HepG2 (cell line): ENCODE measurements around the gene PRRC2A. TPM values are rescaled to one million over a fixed set of nuclear protein-coding genes. Genes with fewer than 3 reads are reported as not detected.
A peak's percentile ranks its signal among the peaks of the same experiment; 100 is the strongest.

Experiments used
- ATM ChIP-seq: fragments of 450-650 bp; IDR thresholded peaks from 2 replicates; pipeline ENCODE4 v1.7.1; 2017; ENCODE audit warnings: mild to moderate bottlenecking, borderline replicate concordance
- BCLAF1 ChIP-seq: fragments of 450-650 bp; IDR thresholded peaks from 2 replicates; pipeline ENCODE4 v1.6.1; 2017; ENCODE audit warnings: mild to moderate bottlenecking
- BHLHE40 ChIP-seq: IDR thresholded peaks from 2 replicates; pipeline ENCODE4 v1.6.1; 2011; ENCODE audit warnings: low read length, improper control_type of control experiment
- HMGA1 ChIP-seq: sonication (generic); formaldehyde crosslinking; conservative IDR thresholded peaks from 2 replicates; pipeline ENCODE4 v1.4.0; 2020; ENCODE audit warnings: missing genetic modification reagents
- JDP2 ChIP-seq: sonication (generic); formaldehyde crosslinking; IDR thresholded peaks from 2 replicates; pipeline ENCODE4 v1.8.1; 2022; ENCODE audit warnings: missing genetic modification reagents, borderline replicate concordance
- REXO4 ChIP-seq: sonication (generic); formaldehyde crosslinking; IDR thresholded peaks from 2 replicates; pipeline ENCODE4 v1.8.0; 2022; ENCODE audit warnings: missing genetic modification reagents, mild to moderate bottlenecking, borderline replicate concordance
- SNAPC2 ChIP-seq: sonication (generic); formaldehyde crosslinking; IDR thresholded peaks from 2 replicates; pipeline ENCODE4 v1.8.1; 2022; ENCODE audit warnings: mild to moderate bottlenecking, missing genetic modification reagents
- SP5 ChIP-seq: IDR thresholded peaks from 2 replicates; pipeline ENCODE4 v1.6.1; 2016; ENCODE audit warnings: low read depth, borderline replicate concordance
- TFAP4 ChIP-seq: sonication (generic); IDR thresholded peaks from 2 replicates; pipeline ENCODE4 v1.6.1; 2016; ENCODE audit warnings: low read depth, borderline replicate concordance
- TSC22D2 ChIP-seq: sonication (generic); formaldehyde crosslinking; IDR thresholded peaks from 2 replicates; pipeline ENCODE4 v1.5.1; 2020; ENCODE audit warnings: missing genetic modification reagents, mild to moderate bottlenecking, borderline replicate concordance
- ZBTB8A ChIP-seq: sonication (generic); formaldehyde crosslinking; IDR thresholded peaks from 2 replicates; pipeline ENCODE4 v1.4.0; 2020; ENCODE audit warnings: mild to moderate bottlenecking, low read depth, missing genetic modification reagents, borderline replicate concordance
- ZMAT3 ChIP-seq: sonication (generic); formaldehyde crosslinking; conservative IDR thresholded peaks from 2 replicates; pipeline ENCODE4 v1.7.0; 2021; ENCODE audit warnings: missing genetic modification reagents
- ZNF251 ChIP-seq: sonication (generic); formaldehyde crosslinking; IDR thresholded peaks from 2 replicates; pipeline ENCODE4 v1.9.0; 2021; ENCODE audit warnings: mild to moderate bottlenecking, missing genetic modification reagents
- ZNF260 ChIP-seq: sonication (generic); formaldehyde crosslinking; IDR thresholded peaks from 2 replicates; pipeline ENCODE4 v1.4.0; 2020; ENCODE audit warnings: missing genetic modification reagents, low read depth, mild to moderate bottlenecking, borderline replicate concordance
- ZNF512B ChIP-seq: sonication (generic); formaldehyde crosslinking; IDR thresholded peaks from 2 replicates; pipeline ENCODE4 v1.5.1; 2020; ENCODE audit warnings: missing genetic modification reagents, mild to moderate bottlenecking, borderline replicate concordance
- ZNF569 ChIP-seq: sonication (generic); formaldehyde crosslinking; IDR thresholded peaks from 2 replicates; pipeline ENCODE4 v1.5.0; 2020; ENCODE audit warnings: mild to moderate bottlenecking, missing genetic modification reagents, moderate library complexity, borderline replicate concordance
- polyA plus RNA-seq, 8 experiments: library from polyadenylated mRNA; depleted of rRNA in 3 of 8; stranded (reverse) in 7 of 8; unstranded in 1 of 8; fragments of >200 nt; fragmentation: Illumina TruSeq in 4 of 8; extraction: Trizol in 4 of 8; gene quantifications; 2 replicates each; pipeline versions ENCODE4 v1.2.1 to v1.2.3, GENCODE V29; 2011 to 2016; ENCODE audit warnings: low read depth in 4 of 8, missing spikeins in 1 of 8, mixed read lengths in 1 of 8; ENCODE audit not compliant: insufficient read depth in 1 of 8
- total RNA-seq, 5 experiments: library from RNA; depleted of rRNA; stranded (reverse); fragments of >200 nt; fragmentation: Illumina TruSeq; extraction: Trizol; gene quantifications; 2 replicates each; pipeline ENCODE4 v1.2.3, GENCODE V29; 2016; ENCODE audit warnings: low read depth in 1 of 5
- TF ChIP-seq, protein P1 (sequence below): sonication (generic); formaldehyde crosslinking; IDR thresholded peaks from 2 replicates; pipeline ENCODE4 v1.5.0; 2020; ENCODE audit warnings: missing genetic modification reagents, mild to moderate bottlenecking, borderline replicate concordance
- TF ChIP-seq, protein P2 (sequence below): sonication (generic); formaldehyde crosslinking; IDR thresholded peaks from 2 replicates; pipeline ENCODE4 v1.4.0; 2020; ENCODE audit warnings: missing genetic modification reagents, borderline replicate concordance

The PRRC2A gene
- total and polyA plus RNA-seq, 2 of the 13 experiments (the other 11 are each of a cell fraction or from before 2014, with no cell fraction given) = 38.9 to 47.4 TPM

- TF ChIP-seq BCLAF1 (no peak), ATM (no peak), ZBTB8A (CRISPR knock-in tag) (peak; percentile 73; the same call in 1 of the 2 replicates), ZNF569 (CRISPR knock-in tag) (no peak), ZNF260 (no peak), JDP2 (CRISPR knock-in tag) (no peak; the same call in 1 of the 2 replicates), ZNF512B (no peak; the same call in none of the 2 replicates), TSC22D2 (CRISPR knock-in tag) (peak; percentile 75; the same call in 1 of the 2 replicates), ZMAT3 (CRISPR knock-in tag) (peak; percentile 82; the same call in 1 of the 2 replicates), BHLHE40 (peak; percentile 57; the same call in 1 of the 2 replicates), TFAP4 (peak; percentile 90; the same call in 1 of the 2 replicates), HMGA1 (no peak), SP5 (CRISPR knock-in tag) (peak; percentile 61), ZNF251 (CRISPR knock-in tag) (no peak), REXO4 (CRISPR knock-in tag) (no peak), SNAPC2 (CRISPR knock-in tag) (peak; percentile 97)
- TF ChIP-seq, protein P1, sequence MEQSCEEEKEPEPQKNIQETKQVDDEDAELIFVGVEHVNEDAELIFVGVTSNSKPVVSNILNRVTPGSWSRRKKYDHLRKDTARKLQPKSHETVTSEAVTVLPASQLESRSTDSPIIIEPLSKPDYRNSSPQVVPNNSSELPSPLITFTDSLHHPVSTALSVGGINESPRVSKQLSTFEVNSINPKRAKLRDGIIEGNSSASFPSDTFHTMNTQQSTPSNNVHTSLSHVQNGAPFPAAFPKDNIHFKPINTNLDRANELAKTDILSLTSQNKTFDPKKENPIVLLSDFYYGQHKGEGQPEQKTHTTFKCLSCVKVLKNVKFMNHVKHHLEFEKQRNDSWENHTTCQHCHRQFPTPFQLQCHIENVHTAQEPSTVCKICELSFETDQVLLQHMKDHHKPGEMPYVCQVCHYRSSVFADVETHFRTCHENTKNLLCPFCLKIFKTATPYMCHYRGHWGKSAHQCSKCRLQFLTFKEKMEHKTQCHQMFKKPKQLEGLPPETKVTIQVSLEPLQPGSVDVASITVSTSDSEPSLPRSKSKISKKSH = 0 out of 2 replicates have a peak, but pooled peaks have one; percentile 37
- TF ChIP-seq, protein P2, sequence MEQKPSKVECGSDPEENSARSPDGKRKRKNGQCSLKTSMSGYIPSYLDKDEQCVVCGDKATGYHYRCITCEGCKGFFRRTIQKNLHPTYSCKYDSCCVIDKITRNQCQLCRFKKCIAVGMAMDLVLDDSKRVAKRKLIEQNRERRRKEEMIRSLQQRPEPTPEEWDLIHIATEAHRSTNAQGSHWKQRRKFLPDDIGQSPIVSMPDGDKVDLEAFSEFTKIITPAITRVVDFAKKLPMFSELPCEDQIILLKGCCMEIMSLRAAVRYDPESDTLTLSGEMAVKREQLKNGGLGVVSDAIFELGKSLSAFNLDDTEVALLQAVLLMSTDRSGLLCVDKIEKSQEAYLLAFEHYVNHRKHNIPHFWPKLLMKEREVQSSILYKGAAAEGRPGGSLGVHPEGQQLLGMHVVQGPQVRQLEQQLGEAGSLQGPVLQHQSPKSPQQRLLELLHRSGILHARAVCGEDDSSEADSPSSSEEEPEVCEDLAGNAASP = peak; percentile 80; the same call in 1 of the 2 replicates
Measured at GRCh38 chr6:31655349-31656237, 35.1 kb downstream of the PRRC2A start, which contains the start of gene APOM (continued).
